ENCODE data around the gene WAS.

The WAS gene

DNA sequence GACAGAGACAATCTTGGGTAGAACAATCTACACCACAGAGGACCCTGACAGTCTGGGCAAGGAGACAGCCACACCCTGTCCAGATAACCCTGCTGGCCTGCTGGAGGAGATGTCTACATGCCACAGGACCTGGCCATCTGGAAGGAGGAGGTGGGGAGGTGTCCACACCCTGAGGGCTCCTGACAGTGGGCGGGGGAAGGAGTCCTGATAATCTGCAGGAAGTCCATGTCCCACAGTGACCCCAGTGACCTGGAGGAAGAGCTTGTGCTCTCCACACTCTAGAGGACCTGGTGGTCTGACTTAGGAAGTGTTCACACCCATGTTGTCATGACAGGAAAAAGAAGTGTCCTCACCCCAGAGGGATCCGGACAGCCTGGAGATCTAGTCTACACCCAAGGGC lies 18.4 kb downstream of the WAS start:
- H3K36me3 ChIP-seq (ENCODE audit: low read depth): peaks cover 22% of the 10 kb centered on the region
- DNase-seq (ENCODE audit: low spot score) (no peak), ATAC-seq (ENCODE audit: low read depth) (no peak)
- H3K9me3 ChIP-seq (ENCODE audit: severe bottlenecking): no peaks in the 10 kb centered on the region
- no peaks in the 10 kb centered on the region for H3K27me3 ChIP-seq (ENCODE audit: insufficient read depth, poor library complexity, severe bottlenecking)
- TF ChIP-seq, protein P1, sequence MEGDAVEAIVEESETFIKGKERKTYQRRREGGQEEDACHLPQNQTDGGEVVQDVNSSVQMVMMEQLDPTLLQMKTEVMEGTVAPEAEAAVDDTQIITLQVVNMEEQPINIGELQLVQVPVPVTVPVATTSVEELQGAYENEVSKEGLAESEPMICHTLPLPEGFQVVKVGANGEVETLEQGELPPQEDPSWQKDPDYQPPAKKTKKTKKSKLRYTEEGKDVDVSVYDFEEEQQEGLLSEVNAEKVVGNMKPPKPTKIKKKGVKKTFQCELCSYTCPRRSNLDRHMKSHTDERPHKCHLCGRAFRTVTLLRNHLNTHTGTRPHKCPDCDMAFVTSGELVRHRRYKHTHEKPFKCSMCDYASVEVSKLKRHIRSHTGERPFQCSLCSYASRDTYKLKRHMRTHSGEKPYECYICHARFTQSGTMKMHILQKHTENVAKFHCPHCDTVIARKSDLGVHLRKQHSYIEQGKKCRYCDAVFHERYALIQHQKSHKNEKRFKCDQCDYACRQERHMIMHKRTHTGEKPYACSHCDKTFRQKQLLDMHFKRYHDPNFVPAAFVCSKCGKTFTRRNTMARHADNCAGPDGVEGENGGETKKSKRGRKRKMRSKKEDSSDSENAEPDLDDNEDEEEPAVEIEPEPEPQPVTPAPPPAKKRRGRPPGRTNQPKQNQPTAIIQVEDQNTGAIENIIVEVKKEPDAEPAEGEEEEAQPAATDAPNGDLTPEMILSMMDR (IDR thresholded peaks at IDR 0.05; ENCODE audit: poor library complexity, severe bottlenecking): no peak
- H3K27ac ChIP-seq (ENCODE audit: poor library complexity, severe bottlenecking): peak overlapping the region; percentile 80
- no peak overlapping the region for H3K4me3 ChIP-seq (ENCODE audit: severe bottlenecking)
- peaks cover 16% of the 10 kb centered on the region for H3K4me1 ChIP-seq (ENCODE audit: insufficient read depth, poor library complexity, severe bottlenecking)

DNA sequence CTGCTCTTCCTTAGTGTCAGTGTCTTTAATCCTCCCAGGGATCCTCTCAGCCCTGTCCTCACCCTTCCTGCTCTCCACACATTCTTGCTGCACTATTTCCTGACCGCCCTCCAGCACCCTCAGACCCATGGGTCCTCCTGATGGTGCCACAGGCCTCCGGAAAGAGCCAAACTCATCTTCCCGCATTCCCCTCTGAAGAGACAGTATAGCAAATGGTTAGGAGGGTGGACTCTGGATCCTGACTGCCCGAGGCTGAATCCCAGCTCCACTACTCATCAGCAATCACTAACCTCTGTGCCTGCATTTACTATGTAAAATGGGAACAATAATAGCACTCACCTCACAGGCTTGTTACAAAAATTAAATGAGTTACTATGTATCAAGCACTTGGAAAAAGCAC lies 19.1 kb downstream of the WAS start:
- no peak overlapping the region for H3K4me3 ChIP-seq (ENCODE audit: severe bottlenecking)
- H3K36me3 ChIP-seq (ENCODE audit: low read depth): peaks cover 22% of the 10 kb centered on the region
- no peak for ATAC-seq (ENCODE audit: low read depth)
- TF ChIP-seq, protein P1 (IDR thresholded peaks at IDR 0.05; ENCODE audit: poor library complexity, severe bottlenecking): no peak
- H3K4me1 ChIP-seq (ENCODE audit: insufficient read depth, poor library complexity, severe bottlenecking): peaks cover 16% of the 10 kb centered on the region
- DNase-seq (ENCODE audit: low spot score): no peak
- H3K9me3 ChIP-seq (ENCODE audit: severe bottlenecking): no peaks in the 10 kb centered on the region
- no peaks in the 10 kb centered on the region for H3K27me3 ChIP-seq (ENCODE audit: insufficient read depth, poor library complexity, severe bottlenecking)
- H3K27ac ChIP-seq (ENCODE audit: poor library complexity, severe bottlenecking): peak overlapping the region; percentile 80

DNA sequence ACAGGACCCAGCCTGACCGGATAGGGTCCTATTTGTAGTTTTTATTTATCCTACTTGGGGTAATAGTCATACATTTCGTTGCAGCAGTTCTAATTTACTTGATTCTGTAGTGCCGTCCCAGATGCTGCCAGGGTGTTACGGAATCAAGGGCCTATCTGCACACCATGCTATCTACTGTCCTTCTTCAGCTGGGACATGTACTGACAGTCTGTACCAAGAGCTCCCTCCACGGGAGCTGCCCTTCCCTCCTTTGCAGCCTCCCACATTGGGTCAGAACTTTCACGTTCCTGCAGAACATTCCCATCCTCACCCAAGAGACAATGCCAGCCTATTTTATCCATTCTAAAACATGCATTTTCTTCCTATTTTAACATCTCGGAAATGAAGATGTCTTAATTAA lies 19.6 kb downstream of the WAS start:
- Histone ChIP-seq H3K27ac (ENCODE audit: poor library complexity, severe bottlenecking) (peak overlapping the region; percentile 80), H3K27me3 (ENCODE audit: insufficient read depth, poor library complexity, severe bottlenecking) (no peaks in the 10 kb centered on the region), H3K4me1 (ENCODE audit: insufficient read depth, poor library complexity, severe bottlenecking) (peaks cover 16% of the 10 kb centered on the region), H3K9me3 (ENCODE audit: severe bottlenecking) (no peaks in the 10 kb centered on the region), H3K4me3 (ENCODE audit: severe bottlenecking) (no peak overlapping the region), H3K36me3 (ENCODE audit: low read depth) (peaks cover 22% of the 10 kb centered on the region)
- DNase-seq (ENCODE audit: low spot score) (no peak), ATAC-seq (ENCODE audit: low read depth) (no peak)
- TF ChIP-seq, protein P1 (IDR thresholded peaks at IDR 0.05; ENCODE audit: poor library complexity, severe bottlenecking): no peak

DNA sequence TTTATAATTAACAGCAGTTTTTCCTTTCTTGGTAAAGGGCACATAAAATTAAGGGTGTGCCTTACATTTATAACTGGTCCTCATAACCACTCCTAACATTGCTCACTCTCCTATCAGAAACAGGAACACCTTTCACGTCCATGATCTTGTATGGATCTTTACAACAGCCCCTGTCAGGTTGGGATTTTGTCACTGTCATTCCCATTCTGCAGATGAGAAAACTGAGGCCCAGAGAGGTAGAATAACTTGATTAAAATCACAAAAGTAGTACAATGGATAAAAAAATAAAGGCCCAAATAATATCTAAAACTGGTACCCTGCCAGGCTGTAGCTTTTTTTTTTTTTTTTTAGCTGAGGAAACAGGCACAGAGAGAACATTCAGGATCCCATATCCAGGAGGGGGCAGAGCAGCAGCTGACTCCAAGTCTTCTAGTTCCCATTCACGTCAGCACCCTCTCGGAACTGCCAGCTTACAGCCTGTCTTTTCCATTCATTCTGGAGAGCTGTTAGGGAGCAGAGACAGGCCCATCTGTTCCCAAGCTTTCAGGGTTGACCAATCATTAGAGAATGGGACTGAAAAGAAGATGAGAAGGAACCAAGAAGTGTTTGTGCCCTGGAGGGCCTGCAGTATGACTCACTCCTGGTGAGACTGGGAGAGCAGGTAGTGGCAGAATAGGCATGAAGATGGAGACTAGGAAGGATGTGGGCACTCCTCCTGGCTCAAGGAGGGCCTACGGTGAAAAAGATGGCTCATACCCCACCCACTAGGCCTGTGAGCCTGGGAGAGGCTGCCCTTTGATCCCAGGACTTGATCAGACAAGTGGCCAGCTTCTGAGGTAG lies 20.3 kb downstream of the WAS start:
- H3K27me3 ChIP-seq (ENCODE audit: insufficient read depth, poor library complexity, severe bottlenecking): no peaks in the 10 kb centered on the region
- H3K27ac ChIP-seq (ENCODE audit: poor library complexity, severe bottlenecking): peak overlapping the region; percentile 80
- H3K36me3 ChIP-seq (ENCODE audit: low read depth): peaks cover 22% of the 10 kb centered on the region
- TF ChIP-seq, protein P1 (IDR thresholded peaks at IDR 0.05; ENCODE audit: poor library complexity, severe bottlenecking): peak; percentile 34
- DNase-seq (ENCODE audit: low spot score) (peak; percentile 77), ATAC-seq (ENCODE audit: low read depth) (peak; percentile 93)
- H3K9me3 ChIP-seq (ENCODE audit: severe bottlenecking): no peaks in the 10 kb centered on the region
- H3K4me3 ChIP-seq (ENCODE audit: severe bottlenecking): no peak overlapping the region
- peaks cover 16% of the 10 kb centered on the region for H3K4me1 ChIP-seq (ENCODE audit: insufficient read depth, poor library complexity, severe bottlenecking)

DNA sequence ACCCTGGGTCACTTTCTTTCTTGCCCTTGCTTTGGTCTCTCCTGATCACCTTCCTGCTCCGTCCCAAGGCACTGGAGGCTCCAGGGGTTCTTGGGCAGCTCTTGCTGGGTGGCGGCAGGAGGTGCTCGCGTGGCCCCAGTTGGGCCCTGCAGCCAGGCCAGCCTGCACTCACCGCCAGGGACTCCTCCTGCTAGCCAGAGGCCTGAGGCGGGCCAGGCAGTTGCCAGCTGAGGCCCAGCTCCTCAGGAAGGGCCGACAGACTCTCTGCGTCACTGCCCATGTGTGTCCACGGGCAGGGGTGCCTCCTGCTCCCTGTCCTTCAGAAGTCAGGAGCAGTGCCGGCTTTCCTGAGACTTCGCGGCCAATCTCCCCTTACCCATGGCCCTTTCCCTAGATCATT lies 22.3 kb downstream of the WAS start:
- Histone ChIP-seq H3K36me3 (ENCODE audit: low read depth) (peaks cover 14% of the 10 kb centered on the region), H3K4me3 (ENCODE audit: severe bottlenecking) (no peak overlapping the region), H3K9me3 (ENCODE audit: severe bottlenecking) (no peaks in the 10 kb centered on the region), H3K27ac (ENCODE audit: poor library complexity, severe bottlenecking) (no peak overlapping the region), H3K27me3 (ENCODE audit: insufficient read depth, poor library complexity, severe bottlenecking) (no peaks in the 10 kb centered on the region), H3K4me1 (ENCODE audit: insufficient read depth, poor library complexity, severe bottlenecking) (peaks cover 16% of the 10 kb centered on the region)
- TF ChIP-seq, protein P1 (IDR thresholded peaks at IDR 0.05; ENCODE audit: poor library complexity, severe bottlenecking): no peak
- ATAC-seq (ENCODE audit: low read depth): no peak
- no peak for DNase-seq (ENCODE audit: low spot score)
